Measurements from ENCODE around the gene USP34.
"Not testable (repeated sequence)": the region's sequence is repeated elsewhere in the genome, so short reads cannot be mapped to it uniquely, and the experiment has no call there.

Gene USP34

GRCh38 chr2:61451178-61451577 lies 19.7 kb downstream of the USP34 start:
- H3K4me3 Mint-ChIP-seq: no peak overlapping the region
- no peak overlapping the region for H3K27ac Mint-ChIP-seq
- no peaks in the 10 kb centered on the region for H3K27me3 Mint-ChIP-seq
- no peaks in the 10 kb centered on the region for H3K9me3 Mint-ChIP-seq
- H3K4me1 Mint-ChIP-seq: peaks cover 14% of the 10 kb centered on the region
- no peak for DNase-seq (ENCODE audit: low spot score in 2 of 2)
- H3K36me3 Mint-ChIP-seq: peaks cover 12% of the 10 kb centered on the region
- ATAC-seq (ENCODE audit: low read depth): no peak

- H3K36me3 Mint-ChIP-seq: peaks cover 10% of the 10 kb centered on the region
- no peaks in the 10 kb centered on the region for H3K27me3 Mint-ChIP-seq
- no peak overlapping the region for H3K27ac Mint-ChIP-seq
- no peaks in the 10 kb centered on the region for H3K9me3 Mint-ChIP-seq
- ATAC-seq (ENCODE audit: low read depth): peak; percentile 89
- H3K4me1 Mint-ChIP-seq: peaks cover 9% of the 10 kb centered on the region
- H3K4me3 Mint-ChIP-seq: no peak overlapping the region
- no peak for DNase-seq (ENCODE audit: low spot score in 2 of 2)
These were observed 20.7 kb downstream of the USP34 start for GRCh38 chr2:61450144-61450543.

GRCh38 chr2:61448229-61448628 lies 22.7 kb downstream of the USP34 start:
- no peak overlapping the region for H3K4me3 Mint-ChIP-seq
- H3K36me3 Mint-ChIP-seq: peaks cover 20% of the 10 kb centered on the region
- peaks cover 2% of the 10 kb centered on the region for H3K9me3 Mint-ChIP-seq
- H3K27ac Mint-ChIP-seq: no peak overlapping the region
- no peaks in the 10 kb centered on the region for H3K27me3 Mint-ChIP-seq
- no peak for ATAC-seq (ENCODE audit: low read depth)
- H3K4me1 Mint-ChIP-seq: peaks cover 22% of the 10 kb centered on the region
- no peak for DNase-seq (ENCODE audit: low spot score in 2 of 2)

GRCh38 chr2:61446971-61447370 lies 23.9 kb downstream of the USP34 start:
- ATAC-seq (ENCODE audit: low read depth); H3K27ac Mint-ChIP-seq; H3K27me3 Mint-ChIP-seq: not testable (repeated sequence)

GRCh38 chr2:61443342-61444041 lies 27.4 kb downstream of the USP34 start:
- peak; percentile 91 for ATAC-seq (ENCODE audit: low read depth)
- peak in 1 of 2 donors; percentile 28 for DNase-seq (ENCODE audit: low spot score in 2 of 2)
- Mint-ChIP-seq H3K27ac (peak overlapping the region; percentile 85), H3K36me3 (peaks cover 26% of the 10 kb centered on the region), H3K9me3 (peaks cover 2% of the 10 kb centered on the region), H3K27me3 (no peaks in the 10 kb centered on the region), H3K4me3 (peak overlapping the region; percentile 43), H3K4me1 (peaks cover 42% of the 10 kb centered on the region)

More at GRCh38 chr2:61446971-61447370, 23.9 kb downstream of the USP34 start:
- peaks cover 31% of the 10 kb centered on the region for H3K4me1 Mint-ChIP-seq
- peaks cover 22% of the 10 kb centered on the region for H3K36me3 Mint-ChIP-seq
- not testable (repeated sequence) for DNase-seq (ENCODE audit: low spot score in 2 of 2); H3K9me3 Mint-ChIP-seq; H3K4me3 Mint-ChIP-seq

GRCh38 chr2:61439241-61440002 lies 31.5 kb downstream of the USP34 start:
- no peak for DNase-seq (ENCODE audit: low spot score in 2 of 2)
- Mint-ChIP-seq H3K27me3 (no peaks in the 10 kb centered on the region), H3K4me1 (peaks cover 56% of the 10 kb centered on the region), H3K4me3 (no peak overlapping the region), H3K9me3 (peaks cover 6% of the 10 kb centered on the region), H3K27ac (no peak overlapping the region), H3K36me3 (peaks cover 32% of the 10 kb centered on the region)
- no peak for ATAC-seq (ENCODE audit: low read depth)

GRCh38 chr2:61438670-61439069 lies 32.2 kb downstream of the USP34 start:
- Mint-ChIP-seq H3K36me3 (peaks cover 28% of the 10 kb centered on the region), H3K4me3 (no peak overlapping the region), H3K27ac (peak overlapping the region; percentile 69), H3K27me3 (no peaks in the 10 kb centered on the region), H3K4me1 (peaks cover 58% of the 10 kb centered on the region), H3K9me3 (peaks cover 5% of the 10 kb centered on the region)
- ATAC-seq (ENCODE audit: low read depth): no peak
- DNase-seq (ENCODE audit: low spot score in 2 of 2): no peak

GRCh38 chr2:61437170-61437569 lies 33.7 kb downstream of the USP34 start:
- no peak for ATAC-seq (ENCODE audit: low read depth)
- peaks cover 53% of the 10 kb centered on the region for H3K4me1 Mint-ChIP-seq
- no peaks in the 10 kb centered on the region for H3K27me3 Mint-ChIP-seq
- no peak overlapping the region for H3K27ac Mint-ChIP-seq
- no peak for DNase-seq (ENCODE audit: low spot score in 2 of 2)
- no peak overlapping the region for H3K4me3 Mint-ChIP-seq
- H3K9me3 Mint-ChIP-seq: peaks cover 5% of the 10 kb centered on the region
- H3K36me3 Mint-ChIP-seq: peaks cover 21% of the 10 kb centered on the region

- peaks cover 5% of the 10 kb centered on the region for H3K9me3 Mint-ChIP-seq
- ATAC-seq (ENCODE audit: low read depth) (no peak), DNase-seq (ENCODE audit: low spot score in 2 of 2) (no peak)
- peak overlapping the region; percentile 6 for H3K4me3 Mint-ChIP-seq
- H3K36me3 Mint-ChIP-seq: peaks cover 21% of the 10 kb centered on the region
- H3K27ac Mint-ChIP-seq: peak overlapping the region; percentile 17
- no peaks in the 10 kb centered on the region for H3K27me3 Mint-ChIP-seq
- H3K4me1 Mint-ChIP-seq: peaks cover 46% of the 10 kb centered on the region
These were observed 34.8 kb downstream of the USP34 start for GRCh38 chr2:61436092-61436491.

GRCh38 chr2:61435291-61435690 lies 35.6 kb downstream of the USP34 start:
- no peaks in the 10 kb centered on the region for H3K27me3 Mint-ChIP-seq
- peaks cover 5% of the 10 kb centered on the region for H3K9me3 Mint-ChIP-seq
- H3K4me1 Mint-ChIP-seq: peaks cover 49% of the 10 kb centered on the region
- ATAC-seq (ENCODE audit: low read depth) (no peak), DNase-seq (ENCODE audit: low spot score in 2 of 2) (no peak)
- H3K27ac Mint-ChIP-seq: no peak overlapping the region
- H3K4me3 Mint-ChIP-seq: no peak overlapping the region
- H3K36me3 Mint-ChIP-seq: peaks cover 23% of the 10 kb centered on the region

GRCh38 chr2:61434314-61434713 lies 36.6 kb downstream of the USP34 start:
- ATAC-seq (ENCODE audit: low read depth): peak; percentile 86
- no peak overlapping the region for H3K4me3 Mint-ChIP-seq

GRCh38 chr2:61433606-61434005 lies 37.3 kb downstream of the USP34 start:
- Mint-ChIP-seq H3K27me3 (no peaks in the 10 kb centered on the region), H3K9me3 (peaks cover 5% of the 10 kb centered on the region), H3K36me3 (peaks cover 17% of the 10 kb centered on the region), H3K27ac (peak overlapping the region; percentile 18), H3K4me1 (peaks cover 41% of the 10 kb centered on the region), H3K4me3 (no peak overlapping the region)
- no peak for ATAC-seq (ENCODE audit: low read depth)
- no peak for DNase-seq (ENCODE audit: low spot score in 2 of 2)

More at GRCh38 chr2:61434314-61434713, 36.6 kb downstream of the USP34 start:
- Mint-ChIP-seq H3K36me3 (peaks cover 22% of the 10 kb centered on the region), H3K27me3 (no peaks in the 10 kb centered on the region), H3K27ac (peak overlapping the region; percentile 18), H3K4me1 (peaks cover 45% of the 10 kb centered on the region), H3K9me3 (peaks cover 5% of the 10 kb centered on the region)
- no peak for DNase-seq (ENCODE audit: low spot score in 2 of 2)

GRCh38 chr2:61432990-61433389 lies 37.9 kb downstream of the USP34 start:
- peaks cover 14% of the 10 kb centered on the region for H3K36me3 Mint-ChIP-seq
- DNase-seq (ENCODE audit: low spot score in 2 of 2) (no peak), ATAC-seq (ENCODE audit: low read depth) (no peak)
- no peak overlapping the region for H3K4me3 Mint-ChIP-seq
- peak overlapping the region; percentile 56 for H3K27ac Mint-ChIP-seq
- H3K27me3 Mint-ChIP-seq: no peaks in the 10 kb centered on the region
- peaks cover 42% of the 10 kb centered on the region for H3K4me1 Mint-ChIP-seq
- H3K9me3 Mint-ChIP-seq: peaks cover 5% of the 10 kb centered on the region

- H3K4me3 Mint-ChIP-seq: no peak overlapping the region
- peaks cover 45% of the 10 kb centered on the region for H3K4me1 Mint-ChIP-seq
- H3K27me3 Mint-ChIP-seq: no peaks in the 10 kb centered on the region
- ATAC-seq (ENCODE audit: low read depth): no peak
- peaks cover 6% of the 10 kb centered on the region for H3K36me3 Mint-ChIP-seq
- no peak for DNase-seq (ENCODE audit: low spot score in 2 of 2)
- no peak overlapping the region for H3K27ac Mint-ChIP-seq
- no peaks in the 10 kb centered on the region for H3K9me3 Mint-ChIP-seq
These were observed 39.5 kb downstream of the USP34 start for GRCh38 chr2:61431345-61431744.

All from memory B cell (primary cell).